Kidney epithelial cell (primary cell): ENCODE data around the gene UVSSA. TPM values are rescaled to one million over a fixed set of nuclear protein-coding genes. Genes with fewer than 3 reads are reported as not detected.

Experiments
- DNase-seq: peaks from one replicate; pipeline ENCODE4 v3.0.0-alpha.2; 2010; ENCODE audit warnings: low read depth
- H3K27me3 ChIP-seq: 2 replicates; pipeline ENCODE4 v1.6.0; 2011; ENCODE audit warnings: low read length; ENCODE audit not compliant: control insufficient read depth, insufficient read depth
- H3K36me3 ChIP-seq: 2 replicates; pipeline ENCODE4 v1.5.1; 2011; ENCODE audit warnings: low read length; ENCODE audit not compliant: control insufficient read depth, insufficient read depth
- H3K4me3 ChIP-seq: 2 replicates; pipeline ENCODE4 v1.5.1; 2011; ENCODE audit warnings: low read depth, mild to moderate bottlenecking, control low read depth, low read length
- CTCF ChIP-seq: IDR thresholded peaks from 2 replicates; pipeline ENCODE4 v1.5.1; 2011; ENCODE audit warnings: mild to moderate bottlenecking, moderate library complexity, low read length, control low read depth, inconsistent platforms; ENCODE audit not compliant: insufficient read depth, poor library complexity, severe bottlenecking
- total RNA-seq: library from RNA; depleted of rRNA; stranded (reverse); fragments of >200 nt; gene quantifications from 2 replicates; pipeline ENCODE4 v1.2.3, GENCODE V29; 2015

The UVSSA gene
- total RNA-seq, 1 donor from 2014 or later = 13.0 TPM

DNA sequence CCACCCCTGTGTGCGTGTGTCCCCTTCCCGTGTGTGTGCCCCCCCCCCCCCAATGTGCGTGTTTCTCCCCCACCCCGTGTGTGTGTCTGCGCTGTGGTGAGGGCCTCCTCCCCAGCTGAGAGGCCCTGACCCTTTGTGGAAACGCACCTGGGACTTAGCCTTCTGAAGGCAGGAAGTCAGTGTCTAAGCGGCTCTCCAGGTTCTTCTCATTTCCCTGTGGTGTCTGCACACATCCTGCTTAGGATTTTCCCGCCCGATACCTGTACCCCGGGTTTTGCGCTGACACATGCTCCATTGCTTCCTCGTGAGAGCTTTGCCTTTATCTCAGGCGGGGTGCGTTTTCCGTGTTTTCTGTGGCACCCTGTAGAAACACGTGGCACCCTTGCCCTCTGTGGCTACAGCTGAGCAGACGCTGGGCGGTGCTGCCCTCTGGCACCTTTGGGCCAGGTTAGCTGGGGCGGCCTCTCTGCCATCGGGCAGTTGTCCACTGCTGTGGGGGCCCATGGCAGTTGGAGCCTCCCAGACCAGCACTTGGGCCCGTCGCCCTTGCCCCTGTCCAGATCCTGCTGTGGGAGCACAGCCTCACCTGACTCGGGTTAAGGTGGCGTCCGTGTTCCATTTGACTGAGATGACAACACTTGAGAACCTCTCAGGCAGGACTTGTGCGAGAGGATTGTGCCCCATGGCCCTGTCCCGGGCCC lies 31.0 kb upstream of the UVSSA start:
- no peak for TF ChIP-seq CTCF
- H3K4me3 ChIP-seq = no peak overlapping the region
- peaks cover 2% of the 10 kb centered on the region for H3K36me3 ChIP-seq
- no peaks in the 10 kb centered on the region for H3K27me3 ChIP-seq
- no peak for DNase-seq

DNA sequence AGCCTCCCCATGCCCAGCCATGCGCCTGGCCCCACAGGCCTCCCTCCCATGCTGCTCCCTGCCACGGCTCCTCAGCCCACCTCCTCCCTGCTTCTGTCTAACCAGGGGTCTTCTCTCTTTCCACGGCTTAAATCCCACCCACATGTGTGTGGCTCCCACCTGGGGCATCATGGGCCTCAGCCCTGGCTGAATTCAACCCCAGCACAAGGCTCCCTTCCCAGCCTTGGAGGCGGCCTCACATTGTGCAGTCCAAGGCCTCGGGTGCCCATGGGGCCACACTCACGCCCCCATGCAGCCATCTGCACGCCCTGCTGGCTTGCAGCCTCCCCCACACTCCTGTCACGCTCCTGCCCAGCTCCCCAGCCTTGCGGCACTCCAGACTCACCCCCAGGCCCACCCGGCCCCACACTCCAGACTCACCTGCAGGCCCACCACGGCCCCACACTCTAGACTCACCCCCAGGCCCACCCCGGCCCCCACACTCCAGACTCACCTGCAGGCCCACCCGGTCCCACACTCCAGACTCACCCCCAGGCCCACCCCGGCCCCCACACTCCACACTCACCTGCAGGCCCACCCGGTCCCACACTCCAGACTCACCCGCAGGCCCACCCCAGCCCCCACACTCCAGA lies 30.4 kb upstream of the UVSSA start:
- no peak for DNase-seq

GRCh38 chr4:1317177-1318045 lies 29.6 kb upstream of the UVSSA start:
- Histone ChIP-seq H3K36me3 (no peaks in the 10 kb centered on the region), H3K27me3 (no peaks in the 10 kb centered on the region)
- TF ChIP-seq CTCF = no peak

More for the DNA sequence above, 30.4 kb upstream of the UVSSA start:
- H3K4me3 ChIP-seq = no peak overlapping the region
- H3K27me3 ChIP-seq = no peaks in the 10 kb centered on the region
- TF ChIP-seq CTCF = no peak
- H3K36me3 ChIP-seq = peaks cover 2% of the 10 kb centered on the region

DNA sequence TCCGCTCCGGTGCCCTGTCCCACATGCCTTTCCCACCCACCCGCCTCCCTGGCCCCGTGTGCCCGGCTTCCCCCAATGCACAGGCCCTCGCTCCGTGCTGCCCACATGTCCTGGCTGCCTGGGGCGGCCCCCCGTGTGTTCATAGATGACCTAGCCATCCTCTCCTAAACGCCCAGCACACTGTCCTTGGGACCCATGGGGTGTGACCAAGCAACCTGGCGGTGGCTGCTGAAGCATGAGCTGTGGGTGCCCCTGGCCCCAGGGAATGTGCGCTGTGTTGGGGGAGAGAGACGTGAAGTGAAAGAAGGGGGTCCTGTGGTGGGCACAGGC lies 29.0 kb upstream of the UVSSA start:
- H3K36me3 ChIP-seq = no peaks in the 10 kb centered on the region
- TF ChIP-seq CTCF = no peak
- DNase-seq = no peak

More at GRCh38 chr4:1317177-1318045, 29.6 kb upstream of the UVSSA start:
- no peak overlapping the region for H3K4me3 ChIP-seq
- no peak for DNase-seq

GRCh38 chr4:1318488-1319213 lies 28.4 kb upstream of the UVSSA start:
- Histone ChIP-seq H3K36me3 (no peaks in the 10 kb centered on the region), H3K4me3 (no peak overlapping the region), H3K27me3 (no peaks in the 10 kb centered on the region)
- no peak for DNase-seq
- peak; percentile 39 for TF ChIP-seq CTCF

More for the DNA sequence above, 29.0 kb upstream of the UVSSA start:
- H3K4me3 ChIP-seq = no peak overlapping the region
- H3K27me3 ChIP-seq = no peaks in the 10 kb centered on the region
